Gastrocnemius medialis (tissue), 4 donors: ENCODE measurements around the gene SLC9A5. TPM values are rescaled to one million over a fixed set of nuclear protein-coding genes. Genes with fewer than 3 reads are reported as not detected.

Source experiments
- ATAC-seq, 2 donors: fragments of 150-250 bp; one replicate each; pipeline ENCODE4 v1.9.1; 2016
- DNase-seq, 2 donors: peaks; one replicate each; pipeline ENCODE4 v3.0.0-alpha.2; 2019
- H3K27ac ChIP-seq, 4 donors: fragments of 200-600 bp; sonication (generic); 1 replicate in 1 of 4; 2 replicates in 3 of 4; pipeline ENCODE4 v1.5.1; 2016 to 2018; ENCODE audit warnings: mild to moderate bottlenecking in 2 of 4, moderate library complexity in 1 of 4
- H3K27me3 ChIP-seq, 3 donors: fragments of 200-600 bp; sonication (generic) in 2 of 3; 1 replicate in 1 of 3; 2 replicates in 2 of 3; pipeline versions ENCODE4 v1.5.1 to v1.6.0; 2016 to 2019; ENCODE audit warnings: mild to moderate bottlenecking in 1 of 3, moderate library complexity in 1 of 3
- H3K36me3 ChIP-seq, 2 donors: fragments of 200-600 bp; sonication (generic) in 1 of 2; one replicate each; pipeline ENCODE4 v1.5.1; 2017 to 2018
- H3K4me1 ChIP-seq, 2 donors: fragments of 200-600 bp; sonication (generic) in 1 of 2; one replicate each; pipeline ENCODE4 v1.5.1; 2016 to 2017; ENCODE audit warnings: mild to moderate bottlenecking in 2 of 2
- H3K4me3 ChIP-seq, 4 donors: fragments of 200-600 bp; sonication (generic) in 3 of 4; 1 replicate in 1 of 4; 2 replicates in 3 of 4; pipeline ENCODE4 v1.5.1; 2016 to 2019; ENCODE audit warnings: mild to moderate bottlenecking in 2 of 4
- H3K9me3 ChIP-seq, 3 donors: fragments of 200-600 bp; sonication (generic) in 2 of 3; 1 replicate in 1 of 3; 2 replicates in 2 of 3; pipeline ENCODE4 v1.5.1; 2016 to 2019
- CTCF ChIP-seq, 5 experiments: fragments of 450-650 bp in 3 of 5; fragments of 200-600 bp in 2 of 5; sonication (generic) in 2 of 5; IDR thresholded peaks in 4 of 5; conservative IDR thresholded peaks in 1 of 5; 1 replicate in 4 of 5; 2 replicates in 1 of 5; pipeline ENCODE4 v1.5.1; 2016 to 2019; ENCODE audit warnings: antibody characterized with exemption in 5 of 5, mild to moderate bottlenecking in 3 of 5, moderate library complexity in 3 of 5
- POLR2A ChIP-seq, 2 donors: fragments of 450-650 bp; IDR thresholded peaks; one replicate each; pipeline ENCODE4 v1.6.1; 2017; ENCODE audit warnings: antibody characterized with exemption in 2 of 2, mild to moderate bottlenecking in 2 of 2, moderate library complexity in 2 of 2
- in situ Hi-C, 4 donors: fragments of 200-750 bp; cut with MboI; loops; one replicate each; pipeline versions ENCODE4 v1.15.0 to v1.8.0; 2017; ENCODE audit warnings: low sequenced_read_pairs in 4 of 4
- intact Hi-C: fragments of 100-400 bp; cut with DNase I; formaldehyde crosslinking; loops from one replicate; pipeline ENCODE4 v1.15.1; 2023; ENCODE audit warnings: low total_unique reads
- total RNA-seq, 4 donors: library from RNA; depleted of rRNA; stranded (reverse); fragments of >200 nt; gene quantifications; one replicate each; pipeline versions ENCODE4 v1.1.0 to v1.2.3, GENCODE V29; 2016

The SLC9A5 gene
- total RNA-seq, 4 donors from 2014 or later: 0.61 to 2.0 (median 1.2) TPM

DNA sequence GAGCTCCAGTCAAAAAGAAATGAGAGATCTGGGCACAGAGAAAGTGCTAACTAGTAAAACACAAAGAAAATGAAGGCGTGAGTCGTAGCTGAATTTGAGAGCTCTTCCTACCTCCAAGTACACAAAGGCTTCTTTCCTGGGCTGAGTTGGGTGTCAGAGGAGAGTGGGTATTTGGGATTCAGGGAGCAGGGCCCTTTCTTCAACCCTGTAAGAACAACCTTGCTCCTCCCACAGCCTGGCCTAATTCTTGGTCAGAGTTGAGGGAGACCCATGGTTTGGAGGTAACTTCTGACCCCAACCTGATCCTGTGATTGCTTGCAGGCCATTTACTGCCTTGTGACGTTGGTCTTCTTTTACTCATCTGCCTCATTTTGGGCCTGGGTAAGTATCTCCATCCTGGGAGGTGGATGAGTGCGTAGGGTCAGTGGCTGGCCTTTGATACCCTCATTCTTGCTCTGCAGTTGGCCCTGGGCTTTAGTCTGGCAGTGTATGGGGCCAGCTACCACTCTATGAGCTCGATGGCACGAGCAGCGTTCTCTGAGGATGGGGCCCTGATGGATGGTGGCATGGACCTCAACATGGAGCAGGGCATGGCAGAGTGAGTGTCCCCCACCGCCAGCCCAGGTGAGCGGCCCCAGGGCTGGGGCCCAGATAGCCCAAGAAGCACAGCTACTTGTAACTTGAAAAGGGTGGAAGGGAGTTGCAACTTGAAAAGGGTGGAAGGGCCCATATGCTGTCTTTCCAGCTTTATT is 20.6 kb upstream of the SLC9A5 start:
- DNase-seq: no peak
- Histone ChIP-seq H3K9me3 (no peaks in the 10 kb centered on the region), H3K27ac (peak overlapping the region in 3 of 4 donors; percentile 83 to 94 (median 86)), H3K36me3 (peaks cover 0 to 46% of the 10 kb centered on the region in 2 donors), H3K4me1 (peaks cover 19 to 22% of the 10 kb centered on the region in 2 donors), H3K27me3 (no peaks in the 10 kb centered on the region), H3K4me3 (peak overlapping the region; percentile 86 to 99 (median 96))
- intact Hi-C loops (no loop called here), in situ Hi-C loops (no loop called here)
- no peak for ATAC-seq
- TF ChIP-seq POLR2A (IDR thresholded peaks at IDR 0.05) (no peak), CTCF (IDR thresholded peaks at IDR 0.05 in 4 of 5, conservative IDR thresholded peaks at IDR 0.05 in 1 of 5) (no peak)

DNA sequence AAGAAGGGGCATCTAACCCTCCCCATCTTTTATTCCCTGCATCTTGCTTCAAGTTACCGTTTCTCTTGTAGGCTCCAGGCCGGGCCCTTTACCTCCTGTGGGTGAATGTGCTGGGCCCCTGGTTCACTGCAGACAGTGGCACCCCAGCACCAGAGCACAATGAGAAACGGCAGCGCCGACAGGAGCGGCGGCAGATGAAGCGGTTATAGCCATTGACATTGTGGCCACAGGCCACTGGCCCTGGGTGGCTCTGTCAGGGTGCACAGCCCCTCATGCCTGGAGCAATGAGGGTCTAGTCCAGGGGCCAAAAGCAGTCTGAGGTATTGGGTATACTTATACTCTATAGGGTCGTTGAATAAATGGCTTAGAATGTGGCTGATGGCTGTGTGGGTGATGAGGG is 19.9 kb upstream of the SLC9A5 start:
- DNase-seq: no peak
- no peaks in the 10 kb centered on the region for H3K27me3 ChIP-seq
- no peak for ATAC-seq
- TF ChIP-seq CTCF (IDR thresholded peaks at IDR 0.05 in 4 of 5, conservative IDR thresholded peaks at IDR 0.05 in 1 of 5) (no peak), POLR2A (IDR thresholded peaks at IDR 0.05) (no peak)
- no peak overlapping the region for H3K4me3 ChIP-seq
- H3K9me3 ChIP-seq: no peaks in the 10 kb centered on the region
- intact Hi-C loops (no loop called here), in situ Hi-C loops (no loop called here)
- H3K4me1 ChIP-seq: peaks cover 19 to 22% of the 10 kb centered on the region in 2 donors
- no peak overlapping the region for H3K27ac ChIP-seq
- peaks cover 0 to 53% of the 10 kb centered on the region in 2 donors for H3K36me3 ChIP-seq

GRCh38 chr16:67229906-67230808 is 18.6 kb upstream of the SLC9A5 start:
- in situ Hi-C loops: no loop called here
- DNase-seq (no peak), ATAC-seq (no peak)
- intact Hi-C loops: no loop called here
- peaks cover 0 to 66% of the 10 kb centered on the region in 2 donors for H3K36me3 ChIP-seq
- H3K4me3 ChIP-seq: no peak overlapping the region
- H3K27me3 ChIP-seq: no peaks in the 10 kb centered on the region
- H3K27ac ChIP-seq: peak overlapping the region in 1 of 4 donors; percentile 23
- H3K4me1 ChIP-seq: peaks cover 19 to 22% of the 10 kb centered on the region in 2 donors
- TF ChIP-seq CTCF (IDR thresholded peaks at IDR 0.05 in 4 of 5, conservative IDR thresholded peaks at IDR 0.05 in 1 of 5) (no peak), POLR2A (IDR thresholded peaks at IDR 0.05) (no peak)
- no peaks in the 10 kb centered on the region for H3K9me3 ChIP-seq

GRCh38 chr16:67230809-67231660 is 17.7 kb upstream of the SLC9A5 start:
- intact Hi-C loops: no loop called here
- TF ChIP-seq POLR2A (IDR thresholded peaks at IDR 0.05) (no peak), CTCF (IDR thresholded peaks at IDR 0.05 in 4 of 5, conservative IDR thresholded peaks at IDR 0.05 in 1 of 5) (no peak)
- Histone ChIP-seq H3K9me3 (no peaks in the 10 kb centered on the region), H3K4me1 (peaks cover 15% of the 10 kb centered on the region in 2 donors), H3K36me3 (peaks cover 0 to 75% of the 10 kb centered on the region in 2 donors), H3K27ac (peak overlapping the region in 1 of 4 donors; percentile 23), H3K4me3 (no peak overlapping the region), H3K27me3 (no peaks in the 10 kb centered on the region)
- in situ Hi-C loops: no loop called here
- peak in 1 of 2 donors; percentile 60 for DNase-seq
- ATAC-seq: no peak
